ENCODE data around the gene GDF11.

The GDF11 gene

DNA sequence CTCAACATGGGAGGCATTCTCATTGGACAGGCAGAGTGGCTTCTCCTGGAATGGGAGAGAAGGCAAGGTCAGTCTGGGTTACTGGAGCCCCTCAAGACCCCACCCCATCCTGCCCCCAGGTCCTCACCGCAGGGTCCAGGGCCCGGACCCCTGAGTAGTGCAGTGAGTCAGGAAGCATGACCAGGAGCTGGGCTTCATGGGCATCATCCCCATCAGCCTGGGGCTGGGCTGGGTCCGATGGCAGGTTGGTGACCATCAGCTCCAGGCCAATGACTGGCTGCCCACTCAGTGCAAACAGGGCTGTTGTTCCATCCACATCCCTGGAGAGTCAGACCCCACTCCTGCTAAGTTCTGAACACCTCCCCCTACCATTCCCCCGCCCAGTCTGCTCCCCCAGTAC lies 48.3 kb upstream of the GDF11 start:
- H3K27me3 ChIP-seq (ENCODE audit: insufficient read depth, low read length): peaks cover 8% of the 10 kb centered on the region; the same call in 1 of the 2 replicates
- no peaks in the 10 kb centered on the region for H4K20me1 ChIP-seq (ENCODE audit: insufficient read depth, low read length)
- TF ChIP-seq EZH2 (IDR thresholded peaks at IDR 0.05; ENCODE audit: borderline replicate concordance, low read length): no peak
- TF ChIP-seq, protein P1, sequence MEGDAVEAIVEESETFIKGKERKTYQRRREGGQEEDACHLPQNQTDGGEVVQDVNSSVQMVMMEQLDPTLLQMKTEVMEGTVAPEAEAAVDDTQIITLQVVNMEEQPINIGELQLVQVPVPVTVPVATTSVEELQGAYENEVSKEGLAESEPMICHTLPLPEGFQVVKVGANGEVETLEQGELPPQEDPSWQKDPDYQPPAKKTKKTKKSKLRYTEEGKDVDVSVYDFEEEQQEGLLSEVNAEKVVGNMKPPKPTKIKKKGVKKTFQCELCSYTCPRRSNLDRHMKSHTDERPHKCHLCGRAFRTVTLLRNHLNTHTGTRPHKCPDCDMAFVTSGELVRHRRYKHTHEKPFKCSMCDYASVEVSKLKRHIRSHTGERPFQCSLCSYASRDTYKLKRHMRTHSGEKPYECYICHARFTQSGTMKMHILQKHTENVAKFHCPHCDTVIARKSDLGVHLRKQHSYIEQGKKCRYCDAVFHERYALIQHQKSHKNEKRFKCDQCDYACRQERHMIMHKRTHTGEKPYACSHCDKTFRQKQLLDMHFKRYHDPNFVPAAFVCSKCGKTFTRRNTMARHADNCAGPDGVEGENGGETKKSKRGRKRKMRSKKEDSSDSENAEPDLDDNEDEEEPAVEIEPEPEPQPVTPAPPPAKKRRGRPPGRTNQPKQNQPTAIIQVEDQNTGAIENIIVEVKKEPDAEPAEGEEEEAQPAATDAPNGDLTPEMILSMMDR (IDR thresholded peaks at IDR 0.05; ENCODE audit: low read length): no peak
- H3F3A ChIP-seq (ENCODE audit: insufficient read depth, low read length): no peaks in the 10 kb centered on the region
- H3K36me3 ChIP-seq (ENCODE audit: insufficient read depth, low read length): no peaks in the 10 kb centered on the region
- no peak overlapping the region for H3K9ac ChIP-seq (ENCODE audit: low read length)
- H3K4me2 ChIP-seq (ENCODE audit: low read length): no peak overlapping the region
- H2AFZ ChIP-seq (ENCODE audit: low read length): no peak overlapping the region
- no peaks in the 10 kb centered on the region for H3K9me3 ChIP-seq (ENCODE audit: low read length)
- H3K27ac ChIP-seq (ENCODE audit: low read depth, low read length, poor library complexity, severe bottlenecking): no peak overlapping the region
- no peaks in the 10 kb centered on the region for H3K4me1 ChIP-seq (ENCODE audit: insufficient read depth, low read length, severe bottlenecking)
- no peaks in the 10 kb centered on the region for H3K79me2 ChIP-seq (ENCODE audit: insufficient read depth, low read length)
- H3K4me3 ChIP-seq (ENCODE audit: low read depth, low read length, poor library complexity, severe bottlenecking): no peak overlapping the region
- H3K9me2 ChIP-seq (ENCODE audit: low read depth, low read length): no peaks in the 10 kb centered on the region

DNA sequence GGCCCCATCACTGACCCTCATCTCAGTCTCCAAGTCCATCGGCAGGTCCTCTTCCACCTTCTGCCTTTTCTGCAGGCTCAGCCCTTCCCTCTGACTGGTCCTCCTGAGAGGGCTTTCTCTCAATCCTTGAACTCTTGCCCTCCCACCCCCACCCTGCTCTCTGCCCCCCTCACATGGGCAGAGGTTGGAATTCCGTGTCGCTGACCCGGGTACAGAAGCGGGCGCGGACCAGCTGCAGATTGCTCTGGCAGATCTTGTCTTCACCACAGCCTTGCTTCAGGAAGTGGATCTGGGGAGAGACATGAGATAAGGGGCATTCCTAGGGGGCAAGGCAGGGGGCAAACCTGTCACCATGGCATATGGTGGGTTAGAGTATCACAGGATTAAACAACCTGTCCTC lies 47.6 kb upstream of the GDF11 start:
- Histone ChIP-seq H2AFZ (ENCODE audit: low read length) (no peak overlapping the region), H3K79me2 (ENCODE audit: insufficient read depth, low read length) (no peaks in the 10 kb centered on the region), H3K9me3 (ENCODE audit: low read length) (no peaks in the 10 kb centered on the region), H3F3A (ENCODE audit: insufficient read depth, low read length) (no peaks in the 10 kb centered on the region), H3K27me3 (ENCODE audit: insufficient read depth, low read length) (peaks cover 8% of the 10 kb centered on the region; the same call in 1 of the 2 replicates), H3K36me3 (ENCODE audit: insufficient read depth, low read length) (no peaks in the 10 kb centered on the region), H3K4me1 (ENCODE audit: insufficient read depth, low read length, severe bottlenecking) (no peaks in the 10 kb centered on the region), H4K20me1 (ENCODE audit: insufficient read depth, low read length) (no peaks in the 10 kb centered on the region), H3K4me3 (ENCODE audit: low read depth, low read length, poor library complexity, severe bottlenecking) (no peak overlapping the region), H3K4me2 (ENCODE audit: low read length) (no peak overlapping the region), H3K27ac (ENCODE audit: low read depth, low read length, poor library complexity, severe bottlenecking) (no peak overlapping the region), H3K9ac (ENCODE audit: low read length) (no peak overlapping the region), H3K9me2 (ENCODE audit: low read depth, low read length) (no peaks in the 10 kb centered on the region)
- TF ChIP-seq EZH2 (IDR thresholded peaks at IDR 0.05; ENCODE audit: borderline replicate concordance, low read length): no peak
- TF ChIP-seq, protein P1 (IDR thresholded peaks at IDR 0.05; ENCODE audit: low read length): no peak

DNA sequence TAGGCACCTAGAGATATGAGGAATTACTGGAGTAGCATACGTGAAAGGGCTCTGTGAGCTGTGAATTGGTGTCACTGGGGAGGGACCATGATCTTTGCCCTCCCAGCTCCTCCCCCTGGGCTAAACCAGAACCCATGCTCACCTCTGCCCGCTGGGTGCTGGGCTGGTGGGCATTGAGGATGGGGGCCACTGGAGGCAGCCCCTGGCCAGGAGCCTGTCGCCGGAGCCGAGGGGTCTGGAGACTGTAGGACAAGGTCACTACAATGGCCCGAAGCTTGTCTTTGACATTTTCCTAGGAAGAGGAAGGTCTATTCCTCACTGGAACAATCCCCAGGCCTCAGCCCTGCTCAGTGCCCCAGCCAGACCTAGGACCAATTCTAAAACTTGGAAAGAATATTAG lies 46.8 kb upstream of the GDF11 start:
- Histone ChIP-seq H3K4me1 (ENCODE audit: insufficient read depth, low read length, severe bottlenecking) (no peaks in the 10 kb centered on the region), H3K4me2 (ENCODE audit: low read length) (no peak overlapping the region), H3K9me2 (ENCODE audit: low read depth, low read length) (no peaks in the 10 kb centered on the region), H3K27me3 (ENCODE audit: insufficient read depth, low read length) (peaks cover 8% of the 10 kb centered on the region; the same call in 1 of the 2 replicates), H4K20me1 (ENCODE audit: insufficient read depth, low read length) (no peaks in the 10 kb centered on the region), H3K27ac (ENCODE audit: low read depth, low read length, poor library complexity, severe bottlenecking) (no peak overlapping the region), H3K9ac (ENCODE audit: low read length) (no peak overlapping the region), H3K4me3 (ENCODE audit: low read depth, low read length, poor library complexity, severe bottlenecking) (no peak overlapping the region), H2AFZ (ENCODE audit: low read length) (no peak overlapping the region), H3K9me3 (ENCODE audit: low read length) (no peaks in the 10 kb centered on the region), H3F3A (ENCODE audit: insufficient read depth, low read length) (no peaks in the 10 kb centered on the region), H3K79me2 (ENCODE audit: insufficient read depth, low read length) (no peaks in the 10 kb centered on the region), H3K36me3 (ENCODE audit: insufficient read depth, low read length) (no peaks in the 10 kb centered on the region)
- TF ChIP-seq, protein P1 (IDR thresholded peaks at IDR 0.05; ENCODE audit: low read length): no peak
- no peak for TF ChIP-seq EZH2 (IDR thresholded peaks at IDR 0.05; ENCODE audit: borderline replicate concordance, low read length)
